Kidney (tissue), 14 donors: ENCODE measurements around the gene ARHGAP26. TPM values are rescaled to one million over a fixed set of nuclear protein-coding genes. Genes with fewer than 3 reads are reported as not detected.

Experiments used
- DNase-seq, 5 donors: peaks; one replicate each; pipeline ENCODE4 v3.0.0-alpha.2; 2013 to 2020
- FAIRE-seq: peaks from 2 replicates; lab custom pipeline; 2012; peaks lifted over from hg19 to GRCh38; lab: Jason Lieb, UNC
- H3K27ac ChIP-seq, 2 donors: one replicate each; pipeline ENCODE4 v1.7.0; 2013; ENCODE audit warnings: low read depth in 2 of 2, low read length in 2 of 2, inconsistent platforms in 1 of 2
- H3K27me3 ChIP-seq: one replicate; pipeline ENCODE4 v1.7.1; 2013; ENCODE audit warnings: low read length, inconsistent platforms; ENCODE audit not compliant: control insufficient read depth, insufficient read depth
- H3K36me3 ChIP-seq, 3 donors: one replicate each; pipeline versions ENCODE4 v1.7.0 to v1.7.1; 2013; ENCODE audit warnings: low read length in 3 of 3, control low read depth in 1 of 3, inconsistent platforms in 1 of 3; ENCODE audit not compliant: insufficient read depth in 3 of 3, control insufficient read depth in 2 of 3
- H3K4me1 ChIP-seq, 3 donors: one replicate each; pipeline versions ENCODE4 v1.7.0 to v1.7.1; 2013; ENCODE audit warnings: low read length in 3 of 3, inconsistent platforms in 1 of 3, low read depth in 1 of 3; ENCODE audit not compliant: control insufficient read depth in 2 of 3, insufficient read depth in 2 of 3
- H3K4me3 ChIP-seq, 3 donors: one replicate each; pipeline versions ENCODE4 v1.7.0 to v1.8.1; 2013; ENCODE audit warnings: low read length in 3 of 3, control low read depth in 1 of 3, inconsistent platforms in 1 of 3
- H3K9ac ChIP-seq, 3 donors: one replicate each; pipeline versions ENCODE4 v1.7.0 to v1.7.1; 2013; ENCODE audit warnings: low read length in 3 of 3, control low read depth in 1 of 3, inconsistent platforms in 1 of 3
- H3K9me3 ChIP-seq, 3 donors: one replicate each; pipeline versions ENCODE4 v1.7.0 to v1.7.1; 2013; ENCODE audit warnings: low read length in 3 of 3, control low read depth in 1 of 3, inconsistent platforms in 1 of 3; ENCODE audit not compliant: control insufficient read depth in 2 of 3, insufficient read depth in 1 of 3
- CTCF ChIP-seq: IDR thresholded peaks from 3 replicates; pipeline ENCODE4 v1.5.1; 2012; ENCODE audit warnings: mild to moderate bottlenecking, moderate library complexity, borderline replicate concordance; ENCODE audit not compliant: insufficient read depth; ENCODE audit errors: extremely low read depth
- intact Hi-C: fragments of 100-400 bp; cut with DNase I; formaldehyde crosslinking; loops from one replicate; pipeline ENCODE4 v1.11.1; 2022
- polyA plus RNA-seq: library from polyadenylated mRNA; stranded (reverse); fragments of 350-450 nt; fragmentation: Illumina TruSeq; extraction: RNeasy Lipid Tissue Mini Kit (QIAGEN cat#74804); gene quantifications from one replicate; pipeline ENCODE4 v1.2.3, GENCODE V29; 2014; ENCODE audit warnings: low read depth, low replicate concordance; ENCODE audit not compliant: insufficient read depth
- total RNA-seq: library from RNA; stranded (reverse); fragmentation: NEBNext Ultra II Directional; extraction: Animal tissue kit (Norgen Biotek cat#: 25700); gene quantifications from one replicate; pipeline ENCODE4 v1.2.1, GENCODE V29; 2021
- donor health status: control.
- donor health status: control.
- donor health status: control.
- donor health status: control.
- donor health status: control.
- donor health status: DM: yes; HTN: yes; CAD: no.
- donor health status: Normal renal cell carcinoma (clear cell type).

Gene ARHGAP26
- total and polyA plus RNA-seq, 2 donors from 2014 or later = 2.5 to 85.7 TPM

- no peak for DNase-seq
- Histone ChIP-seq H3K4me1 (peaks cover 0 to 5% (median 2%) of the 10 kb centered on the region in 3 donors), H3K27me3 (no peaks in the 10 kb centered on the region), H3K27ac (no peak overlapping the region), H3K9ac (no peak overlapping the region), H3K9me3 (no peaks in the 10 kb centered on the region), H3K36me3 (peaks cover 0 to 2% (median 0%) of the 10 kb centered on the region in 3 donors), H3K4me3 (no peak overlapping the region)
- no peak for FAIRE-seq
- TF ChIP-seq CTCF = no peak
- intact Hi-C loops = no loop called here
Observed at GRCh38 chr5:143224672-143225071, 454.5 kb downstream of the ARHGAP26 start.

- Histone ChIP-seq H3K27me3 (no peaks in the 10 kb centered on the region), H3K36me3 (peaks cover 0 to 2% (median 0%) of the 10 kb centered on the region in 3 donors), H3K9ac (no peak overlapping the region), H3K4me1 (peaks cover 0 to 10% (median 7%) of the 10 kb centered on the region in 3 donors), H3K4me3 (no peak overlapping the region), H3K9me3 (no peaks in the 10 kb centered on the region), H3K27ac (no peak overlapping the region)
- DNase-seq (peak in 1 of 5 donors; percentile 13), FAIRE-seq (no peak)
- intact Hi-C loops = no loop called here
- TF ChIP-seq CTCF = no peak
Observed at GRCh38 chr5:143225511-143225910, 455.3 kb downstream of the ARHGAP26 start.

GRCh38 chr5:143226361-143226760 lies 456.2 kb downstream of the ARHGAP26 start:
- no peak overlapping the region for H3K4me3 ChIP-seq
- DNase-seq (no peak), FAIRE-seq (no peak)
- H3K9ac ChIP-seq = no peak overlapping the region
- no peaks in the 10 kb centered on the region for H3K27me3 ChIP-seq
- H3K9me3 ChIP-seq = no peaks in the 10 kb centered on the region
- no peak overlapping the region for H3K27ac ChIP-seq
- H3K4me1 ChIP-seq = peaks cover 0 to 16% (median 15%) of the 10 kb centered on the region in 3 donors
- intact Hi-C loops = no loop called here
- peaks cover 0 to 2% (median 0%) of the 10 kb centered on the region in 3 donors for H3K36me3 ChIP-seq
- no peak for TF ChIP-seq CTCF

GRCh38 chr5:143226872-143227271 lies 456.7 kb downstream of the ARHGAP26 start:
- intact Hi-C loops = no loop called here
- peaks cover 0 to 2% (median 0%) of the 10 kb centered on the region in 3 donors for H3K36me3 ChIP-seq

More at GRCh38 chr5:143226872-143227271, 456.7 kb downstream of the ARHGAP26 start:
- Histone ChIP-seq H3K9ac (no peak overlapping the region), H3K27me3 (no peaks in the 10 kb centered on the region), H3K27ac (no peak overlapping the region), H3K4me1 (peaks cover 0 to 17% (median 16%) of the 10 kb centered on the region in 3 donors), H3K9me3 (no peaks in the 10 kb centered on the region), H3K4me3 (no peak overlapping the region)
- no peak for FAIRE-seq
- no peak for DNase-seq
- TF ChIP-seq CTCF = no peak
